Measurements from ENCODE around the gene TPCN2.

Gene TPCN2

GRCh38 chr11:69091638-69092165, 43.0 kb downstream of the TPCN2 start:
- Histone ChIP-seq H3K9me3 (ENCODE audit: insufficient read depth, low read length) (no peaks in the 10 kb centered on the region), H3K36me3 (ENCODE audit: low read length) (no peaks in the 10 kb centered on the region), H3F3A (ENCODE audit: insufficient read depth) (no peaks in the 10 kb centered on the region), H3K27ac (ENCODE audit: low read depth, low read length) (no peak overlapping the region), H3K27me3 (ENCODE audit: low read length) (no peaks in the 10 kb centered on the region), H3K79me2 (ENCODE audit: insufficient read depth, low read length) (no peaks in the 10 kb centered on the region), H4K20me1 (ENCODE audit: low read depth, low read length) (no peaks in the 10 kb centered on the region), H3K9ac (ENCODE audit: low read length) (no peak overlapping the region), H2AFZ (ENCODE audit: low read depth, low read length, severe bottlenecking) (no peak overlapping the region), H3K4me2 (ENCODE audit: low read depth, low read length, poor library complexity, severe bottlenecking) (no peak overlapping the region), H3K9me2 (replicated peaks; ENCODE audit: insufficient read depth, low read length) (no peaks in the 10 kb centered on the region), H3K4me3 (ENCODE audit: insufficient read depth, low read length, poor library complexity, severe bottlenecking) (no peak overlapping the region)
- TF ChIP-seq EZH2phosphoT487 (conservative IDR thresholded peaks at IDR 0.05; ENCODE audit: low read length): no peak
- no peak for TF ChIP-seq CTCF (IDR thresholded peaks at IDR 0.05; ENCODE audit: insufficient read depth, low read length, poor library complexity, severe bottlenecking)

GRCh38 chr11:69092263-69092662, 43.5 kb downstream of the TPCN2 start:
- TF ChIP-seq CTCF (IDR thresholded peaks at IDR 0.05; ENCODE audit: insufficient read depth, low read length, poor library complexity, severe bottlenecking): no peak
- no peak for TF ChIP-seq EZH2phosphoT487 (conservative IDR thresholded peaks at IDR 0.05; ENCODE audit: low read length)
- H4K20me1 ChIP-seq (ENCODE audit: low read depth, low read length): no peaks in the 10 kb centered on the region
- H3F3A ChIP-seq (ENCODE audit: insufficient read depth): no peaks in the 10 kb centered on the region
- H2AFZ ChIP-seq (ENCODE audit: low read depth, low read length, severe bottlenecking): no peak overlapping the region
- H3K27ac ChIP-seq (ENCODE audit: low read depth, low read length): no peak overlapping the region
- H3K36me3 ChIP-seq (ENCODE audit: low read length): no peaks in the 10 kb centered on the region
- H3K27me3 ChIP-seq (ENCODE audit: low read length): no peaks in the 10 kb centered on the region
- H3K4me2 ChIP-seq (ENCODE audit: low read depth, low read length, poor library complexity, severe bottlenecking): no peak overlapping the region
- no peak overlapping the region for H3K4me3 ChIP-seq (ENCODE audit: insufficient read depth, low read length, poor library complexity, severe bottlenecking)
- no peaks in the 10 kb centered on the region for H3K9me3 ChIP-seq (ENCODE audit: insufficient read depth, low read length)
- H3K79me2 ChIP-seq (ENCODE audit: insufficient read depth, low read length): no peaks in the 10 kb centered on the region
- H3K9me2 ChIP-seq (replicated peaks; ENCODE audit: insufficient read depth, low read length): no peaks in the 10 kb centered on the region
- H3K9ac ChIP-seq (ENCODE audit: low read length): no peak overlapping the region

GRCh38 chr11:69093106-69093505, 44.4 kb downstream of the TPCN2 start:
- H3K79me2 ChIP-seq (ENCODE audit: insufficient read depth, low read length): no peaks in the 10 kb centered on the region
- H4K20me1 ChIP-seq (ENCODE audit: low read depth, low read length): no peaks in the 10 kb centered on the region

More at GRCh38 chr11:69093106-69093505, 44.4 kb downstream of the TPCN2 start:
- no peaks in the 10 kb centered on the region for H3K27me3 ChIP-seq (ENCODE audit: low read length)
- no peak overlapping the region for H3K4me2 ChIP-seq (ENCODE audit: low read depth, low read length, poor library complexity, severe bottlenecking)
- no peak overlapping the region for H3K4me3 ChIP-seq (ENCODE audit: insufficient read depth, low read length, poor library complexity, severe bottlenecking)
- H3K9me2 ChIP-seq (replicated peaks; ENCODE audit: insufficient read depth, low read length): no peaks in the 10 kb centered on the region
- no peak overlapping the region for H2AFZ ChIP-seq (ENCODE audit: low read depth, low read length, severe bottlenecking)
- TF ChIP-seq EZH2phosphoT487 (conservative IDR thresholded peaks at IDR 0.05; ENCODE audit: low read length): no peak
- no peak for TF ChIP-seq CTCF (IDR thresholded peaks at IDR 0.05; ENCODE audit: insufficient read depth, low read length, poor library complexity, severe bottlenecking)
- H3F3A ChIP-seq (ENCODE audit: insufficient read depth): no peaks in the 10 kb centered on the region
- no peak overlapping the region for H3K9ac ChIP-seq (ENCODE audit: low read length)
- no peaks in the 10 kb centered on the region for H3K36me3 ChIP-seq (ENCODE audit: low read length)
- no peaks in the 10 kb centered on the region for H3K9me3 ChIP-seq (ENCODE audit: insufficient read depth, low read length)
- no peak overlapping the region for H3K27ac ChIP-seq (ENCODE audit: low read depth, low read length)

All from SU-DHL-6 (cell line).